ENCODE results near the gene CD300LB.

DNA sequence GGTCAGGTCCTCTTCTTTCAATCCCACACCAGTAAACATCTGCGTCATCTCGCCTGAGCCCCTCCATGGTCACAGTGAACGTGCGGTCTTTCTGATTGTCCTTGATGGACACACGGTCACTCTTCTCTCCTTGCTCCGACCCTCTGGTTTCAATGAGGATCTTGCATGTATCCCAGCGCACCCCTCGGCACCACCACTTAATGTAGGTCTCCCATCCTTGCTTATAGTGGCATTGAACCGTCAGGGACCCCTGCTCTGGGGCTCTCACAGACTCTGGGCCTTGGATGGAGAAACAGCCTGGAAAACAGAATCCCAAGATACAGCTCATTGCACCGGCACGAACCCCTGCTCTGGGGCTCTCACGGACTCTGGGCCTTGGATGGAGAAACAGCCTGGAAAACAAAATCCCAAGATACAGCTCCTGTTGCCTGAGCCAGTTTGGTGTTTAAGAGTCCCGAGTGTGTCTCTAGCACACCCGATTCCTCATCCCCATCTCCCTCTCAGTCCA is 5.4 kb downstream of the CD300LB start:
- TF ChIP-seq POLR2AphosphoS5 (IDR thresholded peaks at IDR 0.05; ENCODE audit: low read depth, low read length) = no peak
- TF ChIP-seq POLR2A (IDR thresholded peaks at IDR 0.05; ENCODE audit: low read depth, low read length) = no peak

Measured in GM12892 (cell line).